ENCODE data around the gene IL17C. TPM values are rescaled to one million over a fixed set of nuclear protein-coding genes. Genes with fewer than 3 reads are reported as not detected.

Gene IL17C
- polyA plus RNA-seq, 5 donors, result 0.10 TPM; not detected in 4

- no peak for DNase-seq
Observed at GRCh38 chr16:88684569-88685155, 46.3 kb downstream of the IL17C start.

DNA sequence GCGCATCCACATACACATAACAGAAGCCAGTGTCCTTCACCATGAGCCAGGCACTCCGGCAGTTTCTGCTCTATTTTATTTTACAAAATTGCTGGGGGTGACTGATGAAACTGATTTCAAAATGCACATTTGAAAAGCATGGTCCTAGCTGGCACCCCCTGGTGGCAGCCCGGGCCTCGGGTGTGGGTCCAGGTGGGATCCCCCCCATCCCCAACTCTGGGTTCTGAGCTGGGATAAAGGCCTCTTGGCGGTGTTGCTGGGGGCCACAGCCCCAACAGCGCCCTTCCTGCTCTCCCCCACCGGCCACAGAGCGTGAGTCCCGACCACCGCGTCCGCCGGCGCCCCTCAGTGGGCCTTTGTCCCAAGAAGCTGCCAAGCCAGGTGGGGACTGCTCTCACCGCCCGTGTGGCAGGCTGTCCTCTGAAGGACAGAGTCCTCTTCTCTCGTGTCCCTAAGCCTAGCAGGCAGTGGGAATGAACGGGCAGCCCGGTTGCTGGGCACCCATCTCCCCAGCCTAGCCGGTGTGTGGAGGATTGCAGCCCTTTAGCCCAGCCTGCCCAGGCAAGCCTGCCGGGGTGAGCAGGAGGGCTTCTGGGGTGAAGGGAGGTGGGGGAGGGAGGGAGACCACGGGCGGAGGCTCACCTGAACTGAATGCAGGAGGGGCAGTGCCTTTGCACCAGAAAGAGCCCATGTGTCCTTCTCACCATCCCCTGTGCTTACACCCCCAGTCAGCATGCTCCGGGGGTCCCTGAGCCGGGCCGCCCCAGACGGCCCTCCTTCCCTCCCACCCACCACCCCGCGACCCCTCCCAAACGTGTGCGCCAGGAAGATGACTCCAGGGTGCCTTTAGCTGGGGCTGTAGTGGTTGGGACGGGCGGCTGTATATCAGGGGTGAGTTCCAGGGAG, 47.0 kb downstream of the IL17C start:
- DNase-seq, result no peak

DNA sequence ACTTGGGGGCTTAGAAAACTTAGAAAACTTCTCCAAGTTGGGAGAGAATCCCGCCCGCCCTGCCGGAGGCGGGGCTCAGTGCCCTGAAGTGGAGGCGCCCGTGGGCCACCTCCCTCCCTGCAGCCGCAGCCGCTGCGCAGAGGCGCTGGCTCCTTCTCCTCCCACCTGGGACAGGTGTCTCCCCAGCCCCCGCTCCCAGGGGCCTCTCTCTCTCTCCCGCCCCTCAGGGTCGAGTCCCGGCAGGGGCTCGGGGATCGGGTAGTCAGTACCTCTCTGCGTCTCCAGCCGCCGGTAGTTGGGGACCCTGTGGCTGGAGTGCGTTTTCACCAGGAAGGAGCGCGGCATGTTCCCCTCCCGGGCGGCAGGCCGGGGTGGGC, 47.7 kb downstream of the IL17C start:
- DNase-seq, result no peak

GRCh38 chr16:88686439-88687253, 48.3 kb downstream of the IL17C start, which contains the start of gene SNAI3:
Gene SNAI3 (minus strand): TSS chr16:88686507. CDS start chr16:88686406, 101 bp downstream.
- peak in 1 of 2 donors; percentile 53 for DNase-seq

DNA sequence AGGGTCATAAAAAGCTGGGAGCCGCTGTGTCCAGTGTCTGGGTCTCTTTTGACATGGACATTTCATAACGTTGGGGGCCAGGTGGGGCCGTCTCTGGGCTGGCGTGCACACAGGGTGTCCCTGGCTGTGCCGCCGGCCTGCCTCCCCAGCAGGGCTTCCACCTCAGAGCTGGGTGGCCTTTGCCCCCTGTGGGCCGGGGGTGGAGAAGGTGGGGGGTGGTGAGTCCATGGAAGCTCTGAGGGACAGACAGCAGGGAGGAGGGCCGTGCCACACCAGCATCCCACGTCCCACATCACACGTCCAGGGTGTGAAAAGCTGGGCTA, 48.8 kb downstream of the IL17C start:
- DNase-seq, result no peak

- no peak for DNase-seq
Observed at GRCh38 chr16:88687676-88688012, 49.3 kb downstream of the IL17C start.

DNA sequence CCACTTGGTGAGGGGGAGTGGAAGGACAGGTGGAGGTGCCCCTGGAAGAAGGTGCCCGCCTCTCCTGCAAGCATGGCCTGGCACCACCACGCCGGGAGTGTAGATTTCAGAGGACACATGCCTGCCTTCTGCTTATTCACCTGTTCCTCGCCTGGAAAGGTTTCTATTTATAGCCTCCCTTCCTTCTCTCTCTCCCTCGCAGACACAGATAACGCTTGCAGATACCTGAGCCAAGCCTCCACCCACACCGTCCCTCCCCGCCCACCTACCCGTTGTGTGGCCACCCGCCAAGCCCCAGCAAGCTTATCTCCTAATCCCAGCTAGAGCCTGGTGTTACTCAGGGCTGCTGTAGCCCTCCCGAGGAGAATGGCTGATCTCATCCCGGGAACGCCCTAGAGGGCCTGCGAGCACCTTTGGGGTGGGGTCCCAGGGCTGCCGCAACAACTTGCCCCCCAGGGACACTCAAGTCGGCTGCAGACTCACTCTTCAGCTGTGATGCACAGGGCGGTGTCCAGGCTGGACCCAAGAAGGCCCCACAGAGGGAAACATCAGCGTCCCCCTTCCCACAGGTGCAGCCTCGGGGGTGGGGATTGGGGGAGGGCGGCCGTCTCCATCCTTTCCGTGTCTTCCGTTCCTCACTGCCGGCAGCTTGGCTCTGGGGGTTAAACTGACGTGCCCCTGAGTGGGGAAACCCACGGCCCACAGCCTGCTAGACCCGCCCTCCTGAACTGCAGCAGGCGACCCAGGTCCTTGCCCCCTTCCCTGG, 49.8 kb downstream of the IL17C start:
- no peak for DNase-seq

Other genes with a start within 250 kb of the IL17C start
- 1 to 10 TPM; 2.1 to 5.5 (median 2.8) TPM for gene ZFPM1, start 185.3 kb upstream of the IL17C start, polyA plus RNA-seq (ENCODE audit: insufficient read depth in 1 of 5, insufficient read length in 5 of 5, low replicate concordance in 1 of 5)
- gene ZC3H18, start 68.2 kb upstream of the IL17C start, polyA plus RNA-seq (ENCODE audit: insufficient read depth in 1 of 5, insufficient read length in 5 of 5, low replicate concordance in 1 of 5), result 10 to 100 TPM; 31.0 to 47.2 (median 38.7) TPM
- 100 to 1,000 TPM in 1 of 5 donors, 10 to 100 TPM in 4; 47.8 to 149 (median 69.4) TPM for gene CYBA, start 12.5 kb downstream of the IL17C start, polyA plus RNA-seq (ENCODE audit: insufficient read depth in 1 of 5, insufficient read length in 5 of 5, low replicate concordance in 1 of 5)
- 10 to 100 TPM; 21.2 to 52.9 (median 28.6) TPM for gene MVD, start 24.5 kb downstream of the IL17C start, polyA plus RNA-seq (ENCODE audit: insufficient read depth in 1 of 5, insufficient read length in 5 of 5, low replicate concordance in 1 of 5)
- 1 to 10 TPM in 4 of 5 donors, under 1 TPM in 1; 0.84 to 2.4 (median 1.4) TPM for gene SNAI3, start 47.9 kb downstream of the IL17C start, polyA plus RNA-seq (ENCODE audit: insufficient read depth in 1 of 5, insufficient read length in 5 of 5, low replicate concordance in 1 of 5)
- 10 to 100 TPM; 12.1 to 22.1 (median 14.0) TPM for gene RNF166, start 67.8 kb downstream of the IL17C start, polyA plus RNA-seq (ENCODE audit: insufficient read depth in 1 of 5, insufficient read length in 5 of 5, low replicate concordance in 1 of 5)
- gene CTU2, start 67.9 kb downstream of the IL17C start, polyA plus RNA-seq (ENCODE audit: insufficient read depth in 1 of 5, insufficient read length in 5 of 5, low replicate concordance in 1 of 5), result 10 to 100 TPM in 3 of 5 donors, 1 to 10 TPM in 2; 7.9 to 19.2 (median 13.4) TPM
- 100 to 1,000 TPM in 1 of 5 donors, 10 to 100 TPM in 4; 54.1 to 115 (median 76.2) TPM for gene PIEZO1, start 146.6 kb downstream of the IL17C start, polyA plus RNA-seq (ENCODE audit: insufficient read depth in 1 of 5, insufficient read length in 5 of 5, low replicate concordance in 1 of 5)
- 10 to 100 TPM; 11.9 to 17.3 (median 12.9) TPM for gene CDT1, start 165.2 kb downstream of the IL17C start, polyA plus RNA-seq (ENCODE audit: insufficient read depth in 1 of 5, insufficient read length in 5 of 5, low replicate concordance in 1 of 5)
- gene APRT, start 173.4 kb downstream of the IL17C start, polyA plus RNA-seq (ENCODE audit: insufficient read depth in 1 of 5, insufficient read length in 5 of 5, low replicate concordance in 1 of 5), result 100 to 1,000 TPM in 1 of 5 donors, 10 to 100 TPM in 4; 63.4 to 131 (median 73.6) TPM
- gene GALNS, start 218.4 kb downstream of the IL17C start, polyA plus RNA-seq (ENCODE audit: insufficient read depth in 1 of 5, insufficient read length in 5 of 5, low replicate concordance in 1 of 5), result 10 to 100 TPM; 19.8 to 33.1 (median 26.7) TPM
- gene TRAPPC2L, start 218.6 kb downstream of the IL17C start, polyA plus RNA-seq (ENCODE audit: insufficient read depth in 1 of 5, insufficient read length in 5 of 5, low replicate concordance in 1 of 5), result 10 to 100 TPM; 69.2 to 88.7 (median 75.5) TPM
- under 1 TPM in 2 of 5 donors, not detected in 3; 0.13 to 0.25 TPM for gene PABPN1L, start 228.1 kb downstream of the IL17C start, polyA plus RNA-seq (ENCODE audit: insufficient read depth in 1 of 5, insufficient read length in 5 of 5, low replicate concordance in 1 of 5)

Data from right lung (tissue), 5 donors.